Esophagus muscularis mucosa (tissue), 3 donors: ENCODE results near the gene PATL2.

Source experiments
- CTCF ChIP-seq, 3 experiments: fragments of 200-600 bp in 2 of 3; fragments of 450-650 bp in 1 of 3; sonication (generic) in 2 of 3; IDR thresholded peaks; one replicate each; pipeline ENCODE4 v1.5.1; 2017 to 2019; ENCODE audit warnings: antibody characterized with exemption in 3 of 3, mild to moderate bottlenecking in 2 of 3, moderate library complexity in 1 of 3
- POLR2AphosphoS5 ChIP-seq, 2 donors: sonication (generic); formaldehyde crosslinking; IDR thresholded peaks; one replicate each; pipeline ENCODE4 v1.6.1; 2017; ENCODE audit warnings: antibody characterized with exemption in 2 of 2

GRCh38 chr15:44636976-44637375, 74.1 kb downstream of the PATL2 start:
- no peak for TF ChIP-seq CTCF (IDR thresholded peaks at IDR 0.05)
- no peak for TF ChIP-seq POLR2AphosphoS5 (IDR thresholded peaks at IDR 0.05)
